Esophagus squamous epithelium (tissue), 5 donors: ENCODE measurements around the gene ENOX1. TPM values are rescaled to one million over a fixed set of nuclear protein-coding genes. Genes with fewer than 3 reads are reported as not detected.
"Not testable (repeated sequence)": the region's sequence is repeated elsewhere in the genome, so short reads cannot be mapped to it uniquely, and the experiment has no call there.

Experiments
- DNase-seq: peaks from one replicate; lab custom pipeline; 2025; lab: John Stamatoyannopoulos, UW
- H3K27ac ChIP-seq, 4 donors: fragments of 200-600 bp; sonication (generic); one replicate each; pipeline ENCODE4 v1.5.1; 2016 to 2019; ENCODE audit warnings: mild to moderate bottlenecking in 1 of 4
- H3K27me3 ChIP-seq, 4 donors: fragments of 200-600 bp; sonication (generic); 1 replicate in 3 of 4; 2 replicates in 1 of 4; pipeline versions ENCODE4 v1.5.1 to v1.6.0; 2017 to 2021; ENCODE audit warnings: antibody characterized with exemption in 1 of 4
- H3K36me3 ChIP-seq, 3 donors: fragments of 200-600 bp; sonication (generic); one replicate each; pipeline ENCODE4 v1.5.1; 2016 to 2019
- H3K4me1 ChIP-seq, 3 donors: fragments of 200-600 bp; sonication (generic); one replicate each; pipeline ENCODE4 v1.5.1; 2017 to 2019
- H3K4me3 ChIP-seq, 4 donors: fragments of 200-600 bp; sonication (generic); 1 replicate in 3 of 4; 2 replicates in 1 of 4; pipeline ENCODE4 v1.5.1; 2016 to 2019; ENCODE audit warnings: mild to moderate bottlenecking in 2 of 4, moderate library complexity in 1 of 4
- H3K9me3 ChIP-seq, 3 donors: fragments of 200-600 bp; sonication (generic); one replicate each; pipeline ENCODE4 v1.5.1; 2016 to 2019
- CTCF ChIP-seq, 6 experiments: fragments of 450-650 bp in 4 of 6; fragments of 200-600 bp in 2 of 6; sonication (generic) in 2 of 6; IDR thresholded peaks; one replicate each; pipeline ENCODE4 v1.5.1; 2016 to 2019; ENCODE audit warnings: antibody characterized with exemption in 6 of 6, mild to moderate bottlenecking in 4 of 6, moderate library complexity in 4 of 6
- POLR2A ChIP-seq, 4 donors: fragments of 450-650 bp; IDR thresholded peaks; one replicate each; pipeline ENCODE4 v1.6.1; 2017; ENCODE audit warnings: antibody characterized with exemption in 4 of 4, mild to moderate bottlenecking in 4 of 4, moderate library complexity in 3 of 4
- WGBS, 2 donors: methylation state at CpG; one replicate each; pipeline ENCODE4 v1.1.5; 2018; 5-methylcytosine and 5-hydroxymethylcytosine counted together
- intact Hi-C: fragments of 100-400 bp; cut with DNase I; formaldehyde crosslinking; loops from one replicate; pipeline ENCODE4 v1.15.0; 2022
- total RNA-seq, 4 donors: library from RNA; depleted of rRNA; stranded (reverse); fragments of >200 nt; gene quantifications; one replicate each; pipeline ENCODE4 v1.1.0, GENCODE V29; 2016
- donor health status: DM: yes; HTN: yes; CAD: no.

ENOX1 gene
- total RNA-seq, 4 donors from 2014 or later = 0.48 to 0.76 TPM; not detected in 2

GRCh38 chr13:43422116-43422515 is 364.7 kb downstream of the ENOX1 start:
- no peaks in the 10 kb centered on the region for H3K36me3 ChIP-seq
- TF ChIP-seq POLR2A (IDR thresholded peaks at IDR 0.05) (no peak), CTCF (IDR thresholded peaks at IDR 0.05) (no peak)

GRCh38 chr13:43416842-43417241 is 369.9 kb downstream of the ENOX1 start:
- WGBS, 2 donors = 89 to 93% methylated on average over 13 to 15 of the region's 22 CpGs
- intact Hi-C loops, H3K27ac ChIP-seq, H3K9me3 ChIP-seq, DNase-seq, H3K27me3 ChIP-seq, H3K4me1 ChIP-seq, H3K36me3 ChIP-seq, H3K4me3 ChIP-seq: not testable (repeated sequence)

More at GRCh38 chr13:43422116-43422515, 364.7 kb downstream of the ENOX1 start:
- H3K4me3 ChIP-seq = no peak overlapping the region
- H3K27ac ChIP-seq = no peak overlapping the region
- DNase-seq = no peak
- H3K4me1 ChIP-seq = no peaks in the 10 kb centered on the region
- no peaks in the 10 kb centered on the region for H3K27me3 ChIP-seq
- no peaks in the 10 kb centered on the region for H3K9me3 ChIP-seq
- intact Hi-C loops = no loop called here

- no CpG with 5 or more reads among the region's 21 CpGs for WGBS, 2 donors
- H3K4me1 ChIP-seq, H3K27me3 ChIP-seq, H3K36me3 ChIP-seq, H3K27ac ChIP-seq, H3K9me3 ChIP-seq, H3K4me3 ChIP-seq, DNase-seq, intact Hi-C loops: not testable (repeated sequence)
Observed at GRCh38 chr13:43416408-43416807, 370.4 kb downstream of the ENOX1 start.

GRCh38 chr13:43415903-43416391 is 370.8 kb downstream of the ENOX1 start:
- H3K36me3 ChIP-seq, DNase-seq, H3K4me1 ChIP-seq, H3K4me3 ChIP-seq, H3K9me3 ChIP-seq, intact Hi-C loops, H3K27me3 ChIP-seq, H3K27ac ChIP-seq: not testable (repeated sequence)
- no CpG with 5 or more reads among the region's 33 CpGs for WGBS, 2 donors

- no peak for DNase-seq
- TF ChIP-seq CTCF (IDR thresholded peaks at IDR 0.05) (no peak), POLR2A (IDR thresholded peaks at IDR 0.05) (no peak)
- Histone ChIP-seq H3K27me3 (no peaks in the 10 kb centered on the region), H3K27ac (no peak overlapping the region), H3K9me3 (no peaks in the 10 kb centered on the region), H3K4me1 (no peaks in the 10 kb centered on the region), H3K36me3 (no peaks in the 10 kb centered on the region), H3K4me3 (no peak overlapping the region)
- intact Hi-C loops = no loop called here
Observed at GRCh38 chr13:43414111-43414510, 372.7 kb downstream of the ENOX1 start.

GRCh38 chr13:43411741-43412140 is 375.0 kb downstream of the ENOX1 start:
- Histone ChIP-seq H3K4me1 (no peaks in the 10 kb centered on the region), H3K9me3 (no peaks in the 10 kb centered on the region), H3K27ac (no peak overlapping the region), H3K4me3 (no peak overlapping the region), H3K36me3 (no peaks in the 10 kb centered on the region), H3K27me3 (no peaks in the 10 kb centered on the region)
- no peak for DNase-seq
- WGBS, 2 donors = 56 to 69% methylated on average over 9 of the region's 9 CpGs
- intact Hi-C loops = no loop called here
- TF ChIP-seq CTCF (IDR thresholded peaks at IDR 0.05) (no peak), POLR2A (IDR thresholded peaks at IDR 0.05) (no peak)

GRCh38 chr13:43411211-43411610 is 375.6 kb downstream of the ENOX1 start:
- Histone ChIP-seq H3K36me3 (no peaks in the 10 kb centered on the region), H3K4me3 (no peak overlapping the region), H3K4me1 (no peaks in the 10 kb centered on the region), H3K9me3 (no peaks in the 10 kb centered on the region), H3K27ac (no peak overlapping the region), H3K27me3 (no peaks in the 10 kb centered on the region)
- WGBS, 2 donors = 62 to 64% methylated on average over 2 of the region's 2 CpGs
- no peak for TF ChIP-seq CTCF (IDR thresholded peaks at IDR 0.05)
- TF ChIP-seq POLR2A (IDR thresholded peaks at IDR 0.05) = no peak
- intact Hi-C loops = no loop called here
- DNase-seq = no peak
